ENCODE measurements around the gene SART3. TPM values are rescaled to one million over a fixed set of nuclear protein-coding genes. Genes with fewer than 3 reads are reported as not detected.

SART3 gene
- total and polyA plus RNA-seq, 2 of the 8 experiments (the other 6 are each of a cell fraction or from before 2014, with no cell fraction given): 16.0 to 103 TPM

- Histone ChIP-seq H3K9me3 (ENCODE audit: insufficient read depth in 2 of 2, low read depth in 1 of 2, low read length in 1 of 2) (no peaks in the 10 kb centered on the region), H3K36me3 (ENCODE audit: control insufficient read depth in 2 of 4, insufficient read depth in 4 of 4, low read length in 3 of 4) (peaks cover 4 to 21% (median 15%) of the 10 kb centered on the region in 4 experiments; a peak in 5 of 8 replicates), H3K4me2 (ENCODE audit: insufficient read depth in 1 of 2, low read depth in 2 of 2, low read length in 2 of 2) (peak within 1 kb of the TSS; percentile 92 to 93), H3K56ac (replicated peaks; ENCODE audit: insufficient read length, low read depth, low read length) (no peak within 1 kb of the TSS), H2BK120ac (replicated peaks; ENCODE audit: low read depth, low read length) (no peak within 1 kb of the TSS), H3K14ac (ENCODE audit: insufficient read length) (no peak within 1 kb of the TSS), H4K8ac (ENCODE audit: extremely low read depth, insufficient read depth, low read length) (peak within 1 kb of the TSS; percentile 38), H3K4me3 (ENCODE audit: extremely low read depth in 1 of 4, insufficient read depth in 2 of 4, low read depth in 3 of 4, low read length in 4 of 4) (peak within 1 kb of the TSS; percentile 52 to 87 (median 62)), H3K79me2 (ENCODE audit: control insufficient read depth in 1 of 2, insufficient read depth in 2 of 2, low read length in 2 of 2) (peaks cover 0 to 6% of the 10 kb centered on the region in 2 experiments; a peak in 1 of 4 replicates), H2AK5ac (ENCODE audit: low read depth, low read length) (no peak within 1 kb of the TSS), H2BK20ac (ENCODE audit: low read length) (no peak within 1 kb of the TSS), H3K27me3 (replicated peaks in 1 of 4; ENCODE audit: control insufficient read depth in 3 of 4, extremely low read depth in 1 of 4, insufficient read depth in 3 of 4, low read length in 3 of 4) (no peaks in the 10 kb centered on the region), H3K18ac (ENCODE audit: extremely low read depth, low read length) (0 out of 2 replicates have a peak within 1 kb of the TSS, but pooled peaks have one; percentile 17), H3K4me1 (replicated peaks in 1 of 4; ENCODE audit: control insufficient read depth in 3 of 4, insufficient read depth in 4 of 4, low read length in 3 of 4) (peaks cover 0 to 8% (median 3%) of the 10 kb centered on the region in 4 experiments; a peak in 6 of 7 replicates), H4K5ac (ENCODE audit: insufficient read length, low read depth, low read length) (no peak within 1 kb of the TSS), H2AFZ (ENCODE audit: low read length) (peak within 1 kb of the TSS; percentile 87; the same call in 1 of the 2 replicates), H3K4ac (replicated peaks; ENCODE audit: insufficient read length, low read depth, low read length) (no peak within 1 kb of the TSS), H2BK5ac (ENCODE audit: low read depth, low read length) (no peak within 1 kb of the TSS; the same call in 1 of the 2 replicates), H3K23me2 (ENCODE audit: low read depth, low read length) (peaks cover 5% of the 10 kb centered on the region; the same call in 1 of the 2 replicates), H2BK12ac (ENCODE audit: low read depth, low read length) (no peak within 1 kb of the TSS), H4K91ac (replicated peaks; ENCODE audit: insufficient read length, low read length) (no peak within 1 kb of the TSS), H4K20me1 (replicated peaks in 1 of 2; ENCODE audit: control insufficient read depth in 1 of 2, insufficient read depth in 2 of 2, low read length in 2 of 2) (peaks cover 5 to 6% of the 10 kb centered on the region in 2 experiments), H3K9ac (replicated peaks in 1 of 4; ENCODE audit: extremely low read depth in 1 of 4, low read depth in 3 of 4, low read length in 3 of 4) (peak within 1 kb of the TSS; percentile 52 to 68 (median 59)), H2BK15ac (ENCODE audit: low read length) (peak within 1 kb of the TSS; percentile 29; the same call in 1 of the 2 replicates), H3K79me1 (ENCODE audit: low read depth, low read length) (peaks cover 4% of the 10 kb centered on the region; the same call in 1 of the 2 replicates), H3K23ac (ENCODE audit: insufficient read length) (no peak within 1 kb of the TSS), H3K27ac (ENCODE audit: low read depth, low read length) (no peak within 1 kb of the TSS; the same call in 1 of the 2 replicates)
- FAIRE-seq (peak; percentile 71), DNase-seq (ENCODE audit: low read depth in 1 of 2, low spot score in 2 of 2) (peak; percentile 98 to 99)
- WGBS, 2 experiments (ENCODE audit: extremely low coverage in 1 of 2, insufficient coverage in 1 of 2, insufficient read length in 1 of 2, insufficient replicate concordance in 2 of 2, low coverage in 1 of 2, low lambda C conversion rate in 2 of 2, missing lambda C conversion rate in 1 of 2): 2% methylated on average over 45 of the region's 67 CpGs; no CpG with 5 or more reads in 1 of the 2 experiments
- ChIA-PET CTCF (ENCODE audit: partially characterized antibody) (interaction anchor here (1.1 to 1.8 kb wide), 5 partner anchors 9 to 524 kb away, joined by 3 to 4 read pairs (median 4); no protein-coding TSS in a partner anchor), POLR2A (ENCODE audit: partially characterized antibody) (interaction anchor here (0.9 to 1.8 kb wide), 4 partner anchors 9 to 398 kb away, joined by 3 to 5 read pairs (median 4); partner anchors contain the start of gene SART3)
- TF ChIP-seq PHF8 (conservative IDR thresholded peaks at IDR 0.05; ENCODE audit: low read depth, low read length): peak; percentile 67
- TF ChIP-seq E2F6 (IDR thresholded peaks at IDR 0.05): peak; percentile 89
- peak; percentile 88 for TF ChIP-seq MAX (IDR thresholded peaks at IDR 0.05)
- no peak for TF ChIP-seq JUN (IDR thresholded peaks at IDR 0.05; ENCODE audit: low read depth, low read length)
- no peak for TF ChIP-seq BRCA1 (IDR thresholded peaks at IDR 0.05; ENCODE audit: low read depth, low read length)
- TF ChIP-seq SIN3A (conservative IDR thresholded peaks at IDR 0.05 in 1 of 2, IDR thresholded peaks at IDR 0.05 in 1 of 2; ENCODE audit: low read depth in 1 of 2, low read length in 2 of 2): peak in 1 of 2 experiments; percentile 75; a peak in 2 of 4 replicates
- peak; percentile 89 for TF ChIP-seq CREB1 (IDR thresholded peaks at IDR 0.05)
- TF ChIP-seq RNF2 (IDR thresholded peaks at IDR 0.05; ENCODE audit: borderline replicate concordance, low read depth, low read length, missing control alignments, poor library complexity, severe bottlenecking): no peak
- TF ChIP-seq TAF1 (IDR thresholded peaks at IDR 0.05; ENCODE audit: low read depth, low read length): peak; percentile 67
Measured at GRCh38 chr12:108514973-108515814, 45.8 kb downstream of the SART3 start, which contains the start of gene FICD. TSS of gene FICD (plus strand) at chr12:108515277. CDS start at chr12:108516973, 1,696 bp downstream.

Measured in H1 (cell line).